GM21367 (cell line): ENCODE data around the gene ARHGEF6.

ENCODE experiments used
- ATAC-seq: cut with Tn5 transposase; IDR thresholded peaks from one replicate; pipeline ENCODE4 v1.9.1; 2021; ENCODE audit not compliant: unreplicated experiment

ARHGEF6 gene

GRCh38 chrX:136650811-136651210 lies 129.9 kb downstream of the ARHGEF6 start:
- no peak for ATAC-seq

GRCh38 chrX:136647677-136648360 lies 132.9 kb downstream of the ARHGEF6 start, which contains the start of gene CD40LG:
Gene CD40LG, plus strand, starts transcription at chrX:136648158. Its CDS starts 91 bp downstream, at chrX:136648249.
- ATAC-seq = no peak

GRCh38 chrX:136646602-136647239 lies 134.0 kb downstream of the ARHGEF6 start:
- no peak for ATAC-seq

DNA sequence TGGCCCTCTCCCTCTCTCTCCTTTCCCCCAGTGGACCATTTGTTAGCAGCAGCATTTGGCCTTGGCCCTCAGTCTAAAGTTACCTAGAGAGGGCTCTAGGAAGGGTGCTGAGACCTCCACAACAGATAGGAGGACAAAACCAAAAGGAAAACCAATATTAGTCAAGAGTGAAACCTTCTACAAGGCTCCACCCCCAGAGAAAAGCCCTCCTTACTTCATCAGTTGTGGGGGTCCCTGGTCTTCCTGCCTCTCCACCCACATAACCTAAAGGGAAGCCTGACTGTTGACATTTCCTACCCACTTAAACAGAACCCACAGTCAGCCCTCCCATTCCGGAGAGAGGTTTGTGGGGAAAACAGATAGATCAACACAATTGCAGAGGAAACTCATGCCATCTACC lies 137.5 kb downstream of the ARHGEF6 start:
- no peak for ATAC-seq

DNA sequence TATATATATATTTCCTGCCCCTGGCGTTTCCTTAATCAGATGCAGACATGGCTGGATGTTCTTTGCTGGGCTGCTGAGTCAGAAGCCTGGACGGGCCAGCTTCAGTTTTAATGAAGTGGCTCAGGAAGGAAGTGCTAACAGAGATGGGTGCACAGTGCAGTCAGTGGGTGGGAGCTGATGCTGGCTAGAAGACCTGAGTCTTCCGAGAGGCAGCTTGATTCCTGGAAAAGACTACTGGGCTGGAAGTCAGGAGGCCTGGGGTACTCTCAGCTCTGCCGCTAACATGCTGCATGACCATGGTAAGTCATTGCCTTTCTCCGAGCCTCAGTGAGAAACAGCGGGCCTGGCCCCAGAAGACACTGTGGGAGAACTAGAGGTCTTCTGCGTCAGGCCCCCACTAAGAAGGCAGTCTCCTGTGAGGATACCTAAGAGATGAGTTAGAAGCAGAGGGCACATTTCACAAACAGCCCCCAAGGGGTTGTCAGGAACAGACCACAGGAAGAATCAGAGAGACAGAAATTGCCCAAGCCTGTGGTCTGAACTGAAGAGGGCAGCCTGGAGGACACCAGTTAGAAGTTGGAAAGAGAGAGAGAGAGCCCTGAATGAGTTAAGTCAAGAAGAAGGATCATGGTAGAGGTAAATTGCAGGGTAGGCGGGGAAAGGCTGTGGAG lies 141.1 kb downstream of the ARHGEF6 start:
- ATAC-seq = no peak

DNA sequence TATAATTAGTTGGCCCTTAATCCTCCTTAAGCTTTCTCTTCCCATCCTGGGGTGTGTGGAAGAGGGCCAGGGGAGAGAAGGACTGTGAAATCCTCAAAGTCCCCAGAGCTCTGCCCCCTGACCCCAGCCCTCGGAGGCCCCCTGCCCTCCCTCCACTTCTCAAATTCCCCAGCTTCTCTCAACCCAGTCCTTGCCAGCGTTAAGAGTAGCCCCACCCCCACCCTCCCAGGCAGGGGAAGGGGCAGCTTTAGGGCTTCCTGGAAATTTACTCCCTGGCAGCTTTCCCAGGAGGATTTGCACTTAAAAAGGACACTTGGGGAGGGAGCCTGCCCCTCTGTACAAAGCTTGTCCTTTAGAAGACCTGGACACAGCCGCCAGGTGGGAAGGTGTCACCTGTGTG lies 144.6 kb downstream of the ARHGEF6 start:
- no peak for ATAC-seq

DNA sequence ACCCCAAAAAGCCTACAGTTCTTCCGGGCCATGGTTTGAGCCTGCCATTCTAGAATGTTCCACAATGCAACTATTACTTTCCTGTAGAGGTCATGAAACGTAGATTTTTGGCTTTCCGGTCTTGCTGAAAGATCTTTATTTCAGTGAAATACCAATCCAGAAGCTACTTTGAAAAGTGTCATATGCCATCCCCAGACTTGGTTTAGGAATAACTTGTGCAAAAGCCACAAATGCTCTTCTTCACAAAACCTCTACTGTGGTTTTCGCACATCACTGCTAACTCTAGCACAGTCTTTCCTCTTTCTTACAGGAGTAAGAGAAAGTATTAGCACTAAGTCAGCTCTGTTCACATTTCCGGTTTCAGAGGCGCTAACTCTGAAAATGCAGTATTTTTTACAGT lies 145.5 kb downstream of the ARHGEF6 start:
- peak; percentile 89 for ATAC-seq

DNA sequence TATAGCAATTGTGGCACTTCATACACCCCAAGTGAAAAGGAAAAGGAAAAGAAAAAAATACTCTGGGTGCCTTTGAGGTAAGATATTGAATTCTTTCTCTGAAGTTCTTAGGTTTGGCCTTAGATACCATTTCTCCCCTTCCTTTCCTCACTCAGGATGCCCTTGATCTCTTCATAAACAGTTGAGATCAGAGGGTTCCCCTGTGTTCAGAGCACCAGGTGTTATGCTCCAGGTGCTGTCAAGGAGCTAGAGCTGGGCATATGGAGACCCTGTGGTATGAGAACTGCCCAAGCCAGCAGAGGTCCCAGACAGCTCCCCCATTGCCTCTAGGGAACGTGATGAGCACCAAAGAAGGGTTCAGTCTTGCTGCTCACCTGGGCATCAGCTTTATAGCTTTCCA lies 149.9 kb downstream of the ARHGEF6 start:
- ATAC-seq = no peak

GRCh38 chrX:136629084-136629750 lies 151.5 kb downstream of the ARHGEF6 start:
- ATAC-seq = no peak

- no peak for ATAC-seq
Observed at GRCh38 chrX:136627409-136627808, 153.3 kb downstream of the ARHGEF6 start.

- ATAC-seq = no peak
Observed at GRCh38 chrX:136626891-136627290, 153.8 kb downstream of the ARHGEF6 start.

- ATAC-seq = peak; percentile 60
Observed at GRCh38 chrX:136626237-136626636, 154.5 kb downstream of the ARHGEF6 start.

DNA sequence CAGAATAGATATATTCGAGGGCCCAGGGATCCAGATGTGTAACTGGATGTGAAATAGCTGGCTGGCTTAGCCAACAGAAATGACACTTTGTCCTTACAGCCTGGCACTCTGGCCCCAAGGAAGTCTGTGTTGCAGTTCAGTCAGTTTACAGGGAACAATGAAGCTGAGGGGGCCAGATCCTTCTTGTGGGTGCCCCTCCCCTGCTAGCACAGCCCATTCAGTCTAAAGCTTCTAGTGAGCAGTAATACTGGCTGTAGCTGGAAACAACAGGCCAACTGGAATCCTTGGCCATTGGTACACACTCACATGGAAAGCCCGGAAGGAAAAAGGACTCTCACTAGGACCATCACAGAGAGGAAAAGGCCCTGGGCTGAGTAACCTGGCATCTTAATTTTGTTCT lies 155.5 kb downstream of the ARHGEF6 start:
- ATAC-seq = no peak

DNA sequence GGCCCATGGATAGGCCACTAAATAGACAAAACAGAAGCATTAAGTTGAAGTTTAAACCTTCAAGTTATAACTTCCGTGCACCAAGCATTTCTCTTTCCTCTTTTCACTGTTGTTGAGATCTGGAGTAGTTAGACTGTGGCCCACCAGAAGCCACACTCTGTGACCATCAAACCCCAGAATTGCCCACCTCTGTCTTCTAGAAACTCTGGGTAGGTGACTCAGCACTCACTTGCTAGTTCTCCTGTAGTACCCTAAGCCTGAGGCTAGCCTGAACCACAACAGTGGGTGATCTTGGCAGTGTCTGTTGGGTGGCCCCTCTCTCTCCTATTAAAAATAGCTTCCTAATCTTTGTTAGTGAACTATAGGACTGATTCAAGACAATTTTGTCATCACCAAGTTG lies 157.3 kb downstream of the ARHGEF6 start:
- ATAC-seq = no peak

DNA sequence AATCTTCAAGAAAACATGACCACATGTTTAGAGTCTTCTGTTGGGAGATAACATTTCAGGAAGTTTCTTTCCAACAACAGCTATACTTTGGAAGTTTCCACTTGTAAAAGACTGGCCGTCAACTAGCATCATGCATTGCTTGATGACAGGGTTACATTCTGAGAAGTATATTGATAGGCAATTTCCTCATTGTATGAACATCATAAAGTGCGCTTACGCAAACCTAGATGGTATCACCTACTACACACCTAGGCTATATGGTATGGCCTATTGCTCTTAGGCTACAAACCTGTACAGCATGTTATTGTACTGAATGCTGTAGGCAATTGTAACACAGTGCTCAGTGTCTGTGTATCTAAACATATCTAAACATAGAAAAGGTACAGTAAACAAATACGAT lies 158.2 kb downstream of the ARHGEF6 start:
- ATAC-seq = no peak

GRCh38 chrX:136620780-136621179 lies 160.0 kb downstream of the ARHGEF6 start:
- ATAC-seq = no peak

GRCh38 chrX:136619899-136620505 lies 160.7 kb downstream of the ARHGEF6 start:
- no peak for ATAC-seq

DNA sequence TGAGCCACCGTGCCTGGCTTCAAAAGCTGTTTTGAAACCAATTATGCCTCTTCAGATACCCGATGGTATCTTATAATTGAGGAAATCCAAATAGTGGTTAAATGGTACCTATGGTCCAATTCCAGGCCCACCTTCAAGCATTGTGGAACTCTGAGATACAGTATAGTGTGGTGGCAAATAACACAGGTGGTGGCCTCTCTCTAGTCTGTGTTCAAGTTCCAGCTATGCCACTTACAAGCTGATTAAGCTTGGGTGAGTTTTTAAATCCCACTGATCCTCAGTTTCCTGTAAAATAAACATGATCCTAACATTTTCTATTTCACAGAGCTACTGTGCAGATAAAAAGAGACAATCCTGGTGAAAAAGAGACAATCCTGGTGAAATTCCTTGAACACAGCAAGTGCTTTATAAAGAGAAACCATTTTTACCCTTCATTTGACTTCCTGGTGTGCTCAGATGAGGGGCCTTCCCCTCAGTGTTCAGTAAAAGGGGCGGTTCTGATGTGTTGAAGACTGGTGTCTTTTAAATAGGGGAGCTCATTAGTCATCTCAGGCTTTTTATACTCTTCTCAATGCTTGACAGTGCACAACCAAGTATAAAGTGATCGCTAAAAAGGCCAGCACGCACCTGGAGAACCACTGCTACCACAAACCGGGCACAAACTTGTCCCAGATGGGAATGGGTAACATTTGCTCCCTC lies 163.6 kb downstream of the ARHGEF6 start:
- ATAC-seq = peak; percentile 83
